ENCODE measurements around the gene ZNF536.

The ZNF536 gene

GRCh38 chr19:30335306-30335886 is 36.8 kb upstream of the ZNF536 start:
- Histone ChIP-seq H3K79me2 (ENCODE audit: low read length) (no peaks in the 10 kb centered on the region), H3K4me3 (ENCODE audit: low read length) (no peak overlapping the region)

GRCh38 chr19:30336290-30336689 is 35.9 kb upstream of the ZNF536 start:
- Histone ChIP-seq H4K20me1 (ENCODE audit: insufficient read depth, low read length) (no peaks in the 10 kb centered on the region), H3K27ac (ENCODE audit: low read length) (no peak overlapping the region), H3K9me3 (ENCODE audit: insufficient read depth, low read length) (no peaks in the 10 kb centered on the region), H3K9ac (ENCODE audit: low read length) (no peak overlapping the region), H2AFZ (ENCODE audit: low read depth, low read length) (no peak overlapping the region), H3K27me3 (ENCODE audit: low read depth, low read length) (peaks cover 11% of the 10 kb centered on the region; the same call in 1 of the 2 replicates), H3K4me1 (ENCODE audit: low read length) (no peaks in the 10 kb centered on the region), H3K4me3 (ENCODE audit: low read length) (no peak overlapping the region), H3K79me2 (ENCODE audit: low read length) (no peaks in the 10 kb centered on the region), H3K4me2 (ENCODE audit: low read length) (no peak overlapping the region), H3K36me3 (replicated peaks; ENCODE audit: low read depth, low read length) (no peaks in the 10 kb centered on the region)
- TF ChIP-seq CTCF (IDR thresholded peaks at IDR 0.05; ENCODE audit: low read depth, low read length) (no peak), EZH2phosphoT487 (IDR thresholded peaks at IDR 0.05; ENCODE audit: low read depth) (no peak)

More at GRCh38 chr19:30335306-30335886, 36.8 kb upstream of the ZNF536 start:
- H3K4me1 ChIP-seq (ENCODE audit: low read length), result no peaks in the 10 kb centered on the region
- H3K27me3 ChIP-seq (ENCODE audit: low read depth, low read length), result peaks cover 5% of the 10 kb centered on the region; the same call in 1 of the 2 replicates
- no peak overlapping the region for H3K27ac ChIP-seq (ENCODE audit: low read length)
- H3K9ac ChIP-seq (ENCODE audit: low read length), result no peak overlapping the region
- H3K36me3 ChIP-seq (replicated peaks; ENCODE audit: low read depth, low read length), result no peaks in the 10 kb centered on the region
- no peak overlapping the region for H3K4me2 ChIP-seq (ENCODE audit: low read length)
- no peaks in the 10 kb centered on the region for H3K9me3 ChIP-seq (ENCODE audit: insufficient read depth, low read length)
- TF ChIP-seq CTCF (IDR thresholded peaks at IDR 0.05; ENCODE audit: low read depth, low read length) (no peak), EZH2phosphoT487 (IDR thresholded peaks at IDR 0.05; ENCODE audit: low read depth) (no peak)
- H4K20me1 ChIP-seq (ENCODE audit: insufficient read depth, low read length), result no peaks in the 10 kb centered on the region
- H2AFZ ChIP-seq (ENCODE audit: low read depth, low read length), result no peak overlapping the region

GRCh38 chr19:30338041-30338456 is 34.1 kb upstream of the ZNF536 start:
- Histone ChIP-seq H3K79me2 (ENCODE audit: low read length) (no peaks in the 10 kb centered on the region), H3K4me3 (ENCODE audit: low read length) (no peak overlapping the region), H3K36me3 (replicated peaks; ENCODE audit: low read depth, low read length) (no peaks in the 10 kb centered on the region), H3K27ac (ENCODE audit: low read length) (no peak overlapping the region), H4K20me1 (ENCODE audit: insufficient read depth, low read length) (no peaks in the 10 kb centered on the region), H3K4me2 (ENCODE audit: low read length) (no peak overlapping the region), H3K9ac (ENCODE audit: low read length) (no peak overlapping the region), H3K4me1 (ENCODE audit: low read length) (no peaks in the 10 kb centered on the region), H3K9me3 (ENCODE audit: insufficient read depth, low read length) (no peaks in the 10 kb centered on the region), H3K27me3 (ENCODE audit: low read depth, low read length) (peaks cover 13% of the 10 kb centered on the region), H2AFZ (ENCODE audit: low read depth, low read length) (no peak overlapping the region)
- TF ChIP-seq EZH2phosphoT487 (IDR thresholded peaks at IDR 0.05; ENCODE audit: low read depth) (no peak), CTCF (IDR thresholded peaks at IDR 0.05; ENCODE audit: low read depth, low read length) (no peak)

- no peaks in the 10 kb centered on the region for H3K79me2 ChIP-seq (ENCODE audit: low read length)
- H2AFZ ChIP-seq (ENCODE audit: low read depth, low read length), result no peak overlapping the region
- no peak overlapping the region for H3K9ac ChIP-seq (ENCODE audit: low read length)
- H3K36me3 ChIP-seq (replicated peaks; ENCODE audit: low read depth, low read length), result no peaks in the 10 kb centered on the region
- TF ChIP-seq CTCF (IDR thresholded peaks at IDR 0.05; ENCODE audit: low read depth, low read length), result no peak
- no peak for TF ChIP-seq EZH2phosphoT487 (IDR thresholded peaks at IDR 0.05; ENCODE audit: low read depth)
- no peak overlapping the region for H3K4me3 ChIP-seq (ENCODE audit: low read length)
- H3K9me3 ChIP-seq (ENCODE audit: insufficient read depth, low read length), result no peaks in the 10 kb centered on the region
- H3K27ac ChIP-seq (ENCODE audit: low read length), result no peak overlapping the region
- peaks cover 9% of the 10 kb centered on the region for H3K27me3 ChIP-seq (ENCODE audit: low read depth, low read length)
- H3K4me1 ChIP-seq (ENCODE audit: low read length), result no peaks in the 10 kb centered on the region
- no peak overlapping the region for H3K4me2 ChIP-seq (ENCODE audit: low read length)
- H4K20me1 ChIP-seq (ENCODE audit: insufficient read depth, low read length), result no peaks in the 10 kb centered on the region
These were observed 33.1 kb upstream of the ZNF536 start for GRCh38 chr19:30338878-30339623.

Measured in OCI-LY3 (cell line).